OCI-LY1 (cell line): ENCODE measurements around the gene RPN2.

Source experiments
- EZH2 ChIP-seq: fragments of 200-600 bp; sonication (generic), shearing (Covaris generic); IDR thresholded peaks from 2 replicates; pipeline ENCODE4 v1.8.0; 2017; ENCODE audit warnings: borderline replicate concordance, mixed run types, mild to moderate bottlenecking, antibody characterized with exemption, low read length, moderate library complexity, mixed read lengths
- TF ChIP-seq, protein P1 (sequence below): fragments of 200-600 bp; sonication (generic), shearing (Covaris generic); IDR thresholded peaks from 2 replicates; pipeline ENCODE4 v1.5.1; 2017; ENCODE audit warnings: mild to moderate bottlenecking, antibody characterized with exemption, low read length, moderate library complexity, mixed read lengths

DNA sequence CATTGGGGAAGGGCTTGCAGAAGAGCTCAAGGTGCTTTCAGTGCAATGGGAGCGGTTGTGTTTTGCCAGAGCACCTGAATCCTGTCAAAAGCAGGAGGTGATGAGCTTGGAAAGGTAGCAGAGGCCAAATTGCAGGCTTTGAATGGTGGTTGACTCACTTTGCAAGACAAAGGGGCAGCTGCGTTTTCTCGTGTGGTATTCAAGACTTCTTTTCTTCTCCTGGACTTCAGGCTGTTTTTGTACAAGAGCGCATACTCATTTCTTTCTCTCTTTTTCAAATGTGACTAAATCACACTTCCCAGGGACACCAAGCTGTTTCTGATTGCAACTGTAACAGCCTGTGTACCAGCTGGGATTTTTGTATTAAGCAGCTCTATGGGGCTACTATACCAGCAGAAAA lies 50.2 kb downstream of the RPN2 start:
- no peak for TF ChIP-seq EZH2
- TF ChIP-seq, protein P1, sequence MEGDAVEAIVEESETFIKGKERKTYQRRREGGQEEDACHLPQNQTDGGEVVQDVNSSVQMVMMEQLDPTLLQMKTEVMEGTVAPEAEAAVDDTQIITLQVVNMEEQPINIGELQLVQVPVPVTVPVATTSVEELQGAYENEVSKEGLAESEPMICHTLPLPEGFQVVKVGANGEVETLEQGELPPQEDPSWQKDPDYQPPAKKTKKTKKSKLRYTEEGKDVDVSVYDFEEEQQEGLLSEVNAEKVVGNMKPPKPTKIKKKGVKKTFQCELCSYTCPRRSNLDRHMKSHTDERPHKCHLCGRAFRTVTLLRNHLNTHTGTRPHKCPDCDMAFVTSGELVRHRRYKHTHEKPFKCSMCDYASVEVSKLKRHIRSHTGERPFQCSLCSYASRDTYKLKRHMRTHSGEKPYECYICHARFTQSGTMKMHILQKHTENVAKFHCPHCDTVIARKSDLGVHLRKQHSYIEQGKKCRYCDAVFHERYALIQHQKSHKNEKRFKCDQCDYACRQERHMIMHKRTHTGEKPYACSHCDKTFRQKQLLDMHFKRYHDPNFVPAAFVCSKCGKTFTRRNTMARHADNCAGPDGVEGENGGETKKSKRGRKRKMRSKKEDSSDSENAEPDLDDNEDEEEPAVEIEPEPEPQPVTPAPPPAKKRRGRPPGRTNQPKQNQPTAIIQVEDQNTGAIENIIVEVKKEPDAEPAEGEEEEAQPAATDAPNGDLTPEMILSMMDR: no peak
